OCI-LY7 (cell line): ENCODE measurements around the gene SLC29A1.

Experiments used
- EZH2phosphoT487 ChIP-seq: fragments of 200-600 bp; sonication (generic); IDR thresholded peaks from 2 replicates; pipeline ENCODE4 v1.6.1; 2018; ENCODE audit warnings: low read depth, borderline replicate concordance, mild to moderate bottlenecking, mixed run types, antibody characterized with exemption, low read length, moderate library complexity, mixed read lengths
- TF ChIP-seq, protein P1 (sequence below): fragments of 200-600 bp; sonication (generic); conservative IDR thresholded peaks from 2 replicates; pipeline ENCODE4 v1.5.1; 2014; ENCODE audit warnings: mild to moderate bottlenecking, antibody characterized with exemption, low read length, moderate library complexity, mixed read lengths

GRCh38 chr6:44228433-44228832 lies 5.0 kb downstream of the SLC29A1 start:
- TF ChIP-seq, protein P1, sequence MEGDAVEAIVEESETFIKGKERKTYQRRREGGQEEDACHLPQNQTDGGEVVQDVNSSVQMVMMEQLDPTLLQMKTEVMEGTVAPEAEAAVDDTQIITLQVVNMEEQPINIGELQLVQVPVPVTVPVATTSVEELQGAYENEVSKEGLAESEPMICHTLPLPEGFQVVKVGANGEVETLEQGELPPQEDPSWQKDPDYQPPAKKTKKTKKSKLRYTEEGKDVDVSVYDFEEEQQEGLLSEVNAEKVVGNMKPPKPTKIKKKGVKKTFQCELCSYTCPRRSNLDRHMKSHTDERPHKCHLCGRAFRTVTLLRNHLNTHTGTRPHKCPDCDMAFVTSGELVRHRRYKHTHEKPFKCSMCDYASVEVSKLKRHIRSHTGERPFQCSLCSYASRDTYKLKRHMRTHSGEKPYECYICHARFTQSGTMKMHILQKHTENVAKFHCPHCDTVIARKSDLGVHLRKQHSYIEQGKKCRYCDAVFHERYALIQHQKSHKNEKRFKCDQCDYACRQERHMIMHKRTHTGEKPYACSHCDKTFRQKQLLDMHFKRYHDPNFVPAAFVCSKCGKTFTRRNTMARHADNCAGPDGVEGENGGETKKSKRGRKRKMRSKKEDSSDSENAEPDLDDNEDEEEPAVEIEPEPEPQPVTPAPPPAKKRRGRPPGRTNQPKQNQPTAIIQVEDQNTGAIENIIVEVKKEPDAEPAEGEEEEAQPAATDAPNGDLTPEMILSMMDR = no peak
- TF ChIP-seq EZH2phosphoT487 = no peak
